ENCODE measurements around the gene JSRP1. TPM values are rescaled to one million over a fixed set of nuclear protein-coding genes. Genes with fewer than 3 reads are reported as not detected.

Gene JSRP1
- polyA plus RNA-seq, 1 donor from 2014 or later = 1.4 TPM

DNA sequence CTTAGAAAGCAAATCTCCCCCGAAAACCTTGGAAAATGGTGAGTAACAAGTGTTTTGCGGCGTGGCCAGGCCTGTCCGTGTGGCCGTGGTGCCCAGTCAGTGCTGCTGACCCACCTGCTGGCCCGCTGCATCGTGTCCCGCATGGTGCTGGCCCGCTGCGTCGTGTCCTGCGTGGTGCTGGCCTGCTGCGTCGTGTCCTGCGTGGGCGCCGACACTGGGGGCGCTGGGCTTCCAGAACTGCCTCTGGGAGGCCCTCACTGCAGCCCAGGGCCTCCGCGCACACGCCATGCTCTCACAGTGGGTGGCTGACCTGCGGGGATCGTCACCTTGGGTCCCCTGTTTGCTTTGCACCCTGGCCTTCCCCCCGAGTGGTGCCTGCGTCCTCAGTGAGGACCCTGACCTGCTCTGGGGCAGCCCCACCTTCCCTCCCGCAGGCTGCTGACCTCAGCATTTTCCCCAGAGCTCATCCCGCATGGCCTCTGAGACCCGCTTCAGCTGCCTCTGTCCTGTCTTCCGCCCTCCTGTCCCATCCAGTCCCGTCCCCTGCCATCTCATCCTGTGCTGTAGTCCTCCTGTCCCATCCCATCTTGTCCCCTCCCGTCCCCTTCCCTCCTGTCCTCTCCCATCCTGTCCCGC lies 30.7 kb downstream of the JSRP1 start:
- H3K4me2 ChIP-seq (ENCODE audit: low read length) = no peak overlapping the region
- H3K9me3 ChIP-seq (ENCODE audit: low read length) = no peaks in the 10 kb centered on the region
- TF ChIP-seq EZH2 (IDR thresholded peaks at IDR 0.05; ENCODE audit: borderline replicate concordance, insufficient read depth, low read length, poor library complexity, severe bottlenecking) = no peak
- TF ChIP-seq, protein P1, sequence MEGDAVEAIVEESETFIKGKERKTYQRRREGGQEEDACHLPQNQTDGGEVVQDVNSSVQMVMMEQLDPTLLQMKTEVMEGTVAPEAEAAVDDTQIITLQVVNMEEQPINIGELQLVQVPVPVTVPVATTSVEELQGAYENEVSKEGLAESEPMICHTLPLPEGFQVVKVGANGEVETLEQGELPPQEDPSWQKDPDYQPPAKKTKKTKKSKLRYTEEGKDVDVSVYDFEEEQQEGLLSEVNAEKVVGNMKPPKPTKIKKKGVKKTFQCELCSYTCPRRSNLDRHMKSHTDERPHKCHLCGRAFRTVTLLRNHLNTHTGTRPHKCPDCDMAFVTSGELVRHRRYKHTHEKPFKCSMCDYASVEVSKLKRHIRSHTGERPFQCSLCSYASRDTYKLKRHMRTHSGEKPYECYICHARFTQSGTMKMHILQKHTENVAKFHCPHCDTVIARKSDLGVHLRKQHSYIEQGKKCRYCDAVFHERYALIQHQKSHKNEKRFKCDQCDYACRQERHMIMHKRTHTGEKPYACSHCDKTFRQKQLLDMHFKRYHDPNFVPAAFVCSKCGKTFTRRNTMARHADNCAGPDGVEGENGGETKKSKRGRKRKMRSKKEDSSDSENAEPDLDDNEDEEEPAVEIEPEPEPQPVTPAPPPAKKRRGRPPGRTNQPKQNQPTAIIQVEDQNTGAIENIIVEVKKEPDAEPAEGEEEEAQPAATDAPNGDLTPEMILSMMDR (IDR thresholded peaks at IDR 0.05; ENCODE audit: poor library complexity, severe bottlenecking) = no peak
- TF ChIP-seq EP300 (conservative IDR thresholded peaks at IDR 0.05; ENCODE audit: poor library complexity, severe bottlenecking) = no peak
- no peak for TF ChIP-seq TAF1 (IDR thresholded peaks at IDR 0.05; ENCODE audit: low read depth)
- no peak for TF ChIP-seq SMC3 (conservative IDR thresholded peaks at IDR 0.05; ENCODE audit: poor library complexity)
- TF ChIP-seq MXI1 (conservative IDR thresholded peaks at IDR 0.05; ENCODE audit: poor library complexity, severe bottlenecking) = no peak
- TF ChIP-seq RAD21 (conservative IDR thresholded peaks at IDR 0.05) = no peak
- TF ChIP-seq, protein P2, sequence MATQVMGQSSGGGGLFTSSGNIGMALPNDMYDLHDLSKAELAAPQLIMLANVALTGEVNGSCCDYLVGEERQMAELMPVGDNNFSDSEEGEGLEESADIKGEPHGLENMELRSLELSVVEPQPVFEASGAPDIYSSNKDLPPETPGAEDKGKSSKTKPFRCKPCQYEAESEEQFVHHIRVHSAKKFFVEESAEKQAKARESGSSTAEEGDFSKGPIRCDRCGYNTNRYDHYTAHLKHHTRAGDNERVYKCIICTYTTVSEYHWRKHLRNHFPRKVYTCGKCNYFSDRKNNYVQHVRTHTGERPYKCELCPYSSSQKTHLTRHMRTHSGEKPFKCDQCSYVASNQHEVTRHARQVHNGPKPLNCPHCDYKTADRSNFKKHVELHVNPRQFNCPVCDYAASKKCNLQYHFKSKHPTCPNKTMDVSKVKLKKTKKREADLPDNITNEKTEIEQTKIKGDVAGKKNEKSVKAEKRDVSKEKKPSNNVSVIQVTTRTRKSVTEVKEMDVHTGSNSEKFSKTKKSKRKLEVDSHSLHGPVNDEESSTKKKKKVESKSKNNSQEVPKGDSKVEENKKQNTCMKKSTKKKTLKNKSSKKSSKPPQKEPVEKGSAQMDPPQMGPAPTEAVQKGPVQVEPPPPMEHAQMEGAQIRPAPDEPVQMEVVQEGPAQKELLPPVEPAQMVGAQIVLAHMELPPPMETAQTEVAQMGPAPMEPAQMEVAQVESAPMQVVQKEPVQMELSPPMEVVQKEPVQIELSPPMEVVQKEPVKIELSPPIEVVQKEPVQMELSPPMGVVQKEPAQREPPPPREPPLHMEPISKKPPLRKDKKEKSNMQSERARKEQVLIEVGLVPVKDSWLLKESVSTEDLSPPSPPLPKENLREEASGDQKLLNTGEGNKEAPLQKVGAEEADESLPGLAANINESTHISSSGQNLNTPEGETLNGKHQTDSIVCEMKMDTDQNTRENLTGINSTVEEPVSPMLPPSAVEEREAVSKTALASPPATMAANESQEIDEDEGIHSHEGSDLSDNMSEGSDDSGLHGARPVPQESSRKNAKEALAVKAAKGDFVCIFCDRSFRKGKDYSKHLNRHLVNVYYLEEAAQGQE (IDR thresholded peaks at IDR 0.05; ENCODE audit: borderline replicate concordance) = no peak
- TF ChIP-seq POLR2AphosphoS5 (IDR thresholded peaks at IDR 0.05) = no peak
- H4K20me1 ChIP-seq (ENCODE audit: insufficient read depth) = no peaks in the 10 kb centered on the region
- H3F3A ChIP-seq (ENCODE audit: insufficient read depth, low read length, poor library complexity, severe bottlenecking) = no peaks in the 10 kb centered on the region
- H3K36me3 ChIP-seq (ENCODE audit: insufficient read depth, low read length) = no peaks in the 10 kb centered on the region
- no peaks in the 10 kb centered on the region for H3K79me2 ChIP-seq (replicated peaks; ENCODE audit: insufficient read depth, low read length)
- no peak overlapping the region for H3K4me3 ChIP-seq (ENCODE audit: low read length)
- no peak overlapping the region for H2AFZ ChIP-seq (ENCODE audit: low read depth, low read length)
- no peak overlapping the region for H3K9ac ChIP-seq (ENCODE audit: low read length)
- H3K9me2 ChIP-seq (ENCODE audit: insufficient read depth, low read length) = no peaks in the 10 kb centered on the region
- H3K27ac ChIP-seq (ENCODE audit: low read length) = no peak overlapping the region
- H3K27me3 ChIP-seq (ENCODE audit: insufficient read depth, low read depth, low read length) = no peaks in the 10 kb centered on the region

DNA sequence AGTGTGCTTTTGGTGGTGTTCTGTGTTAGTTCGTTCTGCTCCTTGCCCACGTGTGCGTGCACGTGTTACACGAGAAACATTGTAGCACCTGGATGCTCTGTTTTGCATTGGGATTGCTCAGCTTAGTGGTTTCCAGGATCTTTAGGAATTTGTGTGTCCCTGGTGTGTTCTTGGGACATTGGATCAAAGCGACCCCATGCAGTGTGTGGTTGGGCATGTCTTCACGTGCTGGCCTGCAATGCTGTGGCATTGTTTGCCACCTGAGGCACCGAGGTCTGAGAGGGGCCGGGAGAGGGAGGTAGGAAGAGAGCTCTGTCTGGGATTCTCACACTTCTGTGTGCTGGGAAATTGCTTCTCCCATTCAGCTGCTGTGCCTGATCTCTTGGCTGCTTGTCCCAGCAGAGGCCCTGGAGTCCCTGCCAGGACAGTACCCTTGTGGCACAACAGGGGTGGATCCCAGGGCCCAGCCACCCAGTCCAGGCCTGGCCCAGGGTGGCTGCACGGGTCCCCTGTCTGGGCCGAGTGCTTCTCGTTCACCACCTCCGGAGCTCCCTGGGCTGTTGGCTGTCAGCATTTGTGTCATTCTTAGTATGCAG lies 31.4 kb downstream of the JSRP1 start:
- Histone ChIP-seq H3K4me2 (ENCODE audit: low read length) (no peak overlapping the region), H3K9me3 (ENCODE audit: low read length) (no peaks in the 10 kb centered on the region), H4K20me1 (ENCODE audit: insufficient read depth) (no peaks in the 10 kb centered on the region), H3K4me3 (ENCODE audit: low read length) (no peak overlapping the region), H3K79me2 (replicated peaks; ENCODE audit: insufficient read depth, low read length) (no peaks in the 10 kb centered on the region), H3F3A (ENCODE audit: insufficient read depth, low read length, poor library complexity, severe bottlenecking) (no peaks in the 10 kb centered on the region), H3K27me3 (ENCODE audit: insufficient read depth, low read depth, low read length) (no peaks in the 10 kb centered on the region), H3K36me3 (ENCODE audit: insufficient read depth, low read length) (no peaks in the 10 kb centered on the region), H3K9me2 (ENCODE audit: insufficient read depth, low read length) (no peaks in the 10 kb centered on the region), H3K27ac (ENCODE audit: low read length) (no peak overlapping the region), H3K9ac (ENCODE audit: low read length) (no peak overlapping the region), H2AFZ (ENCODE audit: low read depth, low read length) (no peak overlapping the region)
- TF ChIP-seq, protein P1 (IDR thresholded peaks at IDR 0.05; ENCODE audit: poor library complexity, severe bottlenecking) = no peak
- TF ChIP-seq MXI1 (conservative IDR thresholded peaks at IDR 0.05; ENCODE audit: poor library complexity, severe bottlenecking) (no peak), EZH2 (IDR thresholded peaks at IDR 0.05; ENCODE audit: borderline replicate concordance, insufficient read depth, low read length, poor library complexity, severe bottlenecking) (no peak)

All from neural cell (in vitro differentiated cells).